GM12875 (cell line): ENCODE results near the gene MED28.
"Not testable (repeated sequence)": the region's sequence is repeated elsewhere in the genome, so short reads cannot be mapped to it uniquely, and the experiment has no call there.

Experiments
- H3K4me3 ChIP-seq: one replicate; pipeline ENCODE4 v1.5.1; 2011; ENCODE audit warnings: low read depth, low read length, control low read depth
- TF ChIP-seq, protein P1 (sequence below): IDR thresholded peaks from 2 replicates; pipeline ENCODE4 v1.5.1; 2011; ENCODE audit warnings: low read depth, mild to moderate bottlenecking, control low read depth, inconsistent platforms, low read length, moderate library complexity, borderline replicate concordance; ENCODE audit not compliant: insufficient read depth

The MED28 gene

DNA sequence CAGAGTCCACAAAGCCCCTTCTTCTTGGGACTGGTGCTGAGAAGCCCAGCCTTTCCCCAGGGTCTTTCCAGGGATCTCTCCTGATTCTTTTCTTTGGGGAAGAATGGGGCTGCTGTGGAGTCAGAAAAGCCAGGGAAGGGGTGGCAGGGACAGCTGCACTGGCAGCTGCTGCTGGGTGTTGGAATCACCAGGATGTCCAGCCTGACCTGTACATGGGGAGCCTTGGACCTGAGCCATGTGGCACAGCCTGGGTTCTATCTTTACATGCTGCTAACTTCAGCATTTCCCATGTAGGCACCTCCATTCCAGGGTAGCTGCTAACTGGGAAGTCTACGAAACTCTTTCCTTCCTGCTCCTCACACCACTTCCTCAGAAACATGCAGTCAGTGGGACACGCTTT is 36.0 kb downstream of the MED28 start:
- TF ChIP-seq, protein P1, sequence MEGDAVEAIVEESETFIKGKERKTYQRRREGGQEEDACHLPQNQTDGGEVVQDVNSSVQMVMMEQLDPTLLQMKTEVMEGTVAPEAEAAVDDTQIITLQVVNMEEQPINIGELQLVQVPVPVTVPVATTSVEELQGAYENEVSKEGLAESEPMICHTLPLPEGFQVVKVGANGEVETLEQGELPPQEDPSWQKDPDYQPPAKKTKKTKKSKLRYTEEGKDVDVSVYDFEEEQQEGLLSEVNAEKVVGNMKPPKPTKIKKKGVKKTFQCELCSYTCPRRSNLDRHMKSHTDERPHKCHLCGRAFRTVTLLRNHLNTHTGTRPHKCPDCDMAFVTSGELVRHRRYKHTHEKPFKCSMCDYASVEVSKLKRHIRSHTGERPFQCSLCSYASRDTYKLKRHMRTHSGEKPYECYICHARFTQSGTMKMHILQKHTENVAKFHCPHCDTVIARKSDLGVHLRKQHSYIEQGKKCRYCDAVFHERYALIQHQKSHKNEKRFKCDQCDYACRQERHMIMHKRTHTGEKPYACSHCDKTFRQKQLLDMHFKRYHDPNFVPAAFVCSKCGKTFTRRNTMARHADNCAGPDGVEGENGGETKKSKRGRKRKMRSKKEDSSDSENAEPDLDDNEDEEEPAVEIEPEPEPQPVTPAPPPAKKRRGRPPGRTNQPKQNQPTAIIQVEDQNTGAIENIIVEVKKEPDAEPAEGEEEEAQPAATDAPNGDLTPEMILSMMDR, result no peak
- no peak overlapping the region for H3K4me3 ChIP-seq

DNA sequence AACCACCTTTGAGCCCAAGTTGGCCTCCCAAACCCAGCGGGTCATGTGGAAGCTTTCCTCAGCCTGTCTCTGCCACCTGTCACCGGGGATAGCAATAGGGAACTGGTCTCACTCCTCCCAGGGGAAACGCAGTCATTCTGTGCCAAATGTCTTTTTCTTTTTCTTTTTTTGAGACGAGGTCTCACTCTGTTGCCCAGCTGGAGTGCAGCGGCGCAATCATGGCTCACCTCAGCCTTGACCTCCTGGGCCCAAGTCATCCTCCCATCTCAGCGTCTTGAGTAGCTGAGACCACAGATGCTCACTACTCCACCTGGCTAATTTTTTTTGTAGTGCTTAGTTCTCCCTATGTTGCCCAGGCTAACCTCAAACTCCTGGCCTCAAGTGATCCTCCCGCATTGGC is 40.3 kb downstream of the MED28 start:
- H3K4me3 ChIP-seq, result no peak overlapping the region
- TF ChIP-seq, protein P1, result no peak

DNA sequence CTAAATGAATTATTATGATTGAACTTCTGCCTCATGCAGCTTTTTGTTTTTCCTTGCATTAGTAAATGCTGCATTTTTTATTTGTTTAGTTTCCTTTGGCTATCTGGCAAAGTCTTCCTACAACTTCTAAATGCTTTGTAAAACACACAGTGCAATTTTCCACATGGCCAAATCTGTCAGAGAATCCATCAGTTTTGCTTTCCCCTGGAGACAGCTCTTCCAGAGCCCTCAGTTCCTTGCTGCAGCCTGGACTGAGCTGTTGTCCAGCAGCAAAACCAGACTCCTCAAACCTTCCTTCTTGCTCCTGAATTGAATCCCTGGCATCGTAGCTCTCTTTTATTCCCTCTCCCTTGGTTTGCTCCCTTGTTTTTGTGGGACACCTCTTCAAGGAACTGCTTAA is 42.6 kb downstream of the MED28 start:
- TF ChIP-seq, protein P1, result no peak
- H3K4me3 ChIP-seq, result no peak overlapping the region

GRCh38 chr4:17657849-17658248 is 43.4 kb downstream of the MED28 start:
- TF ChIP-seq, protein P1, result no peak
- H3K4me3 ChIP-seq, result no peak overlapping the region

DNA sequence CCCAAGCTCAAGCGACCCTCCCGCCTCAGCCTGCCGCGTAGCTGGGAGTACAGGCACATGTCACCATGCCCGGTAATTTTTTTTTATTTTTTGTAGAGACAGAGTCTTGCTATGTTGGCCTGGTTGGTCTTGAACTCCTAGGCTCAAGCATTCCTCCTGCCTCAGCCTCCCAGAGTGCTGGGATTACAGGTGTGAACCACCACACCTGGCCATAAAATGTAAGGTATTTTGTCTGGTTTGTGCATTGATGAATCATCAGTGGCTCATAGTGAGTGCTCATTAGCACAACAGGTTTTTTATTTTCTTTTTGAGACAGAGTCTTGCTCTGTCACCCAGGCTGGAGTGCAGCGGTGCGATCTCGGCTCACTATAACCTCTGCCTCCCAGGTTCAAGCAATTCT is 44.8 kb downstream of the MED28 start:
- not testable (repeated sequence) for H3K4me3 ChIP-seq

DNA sequence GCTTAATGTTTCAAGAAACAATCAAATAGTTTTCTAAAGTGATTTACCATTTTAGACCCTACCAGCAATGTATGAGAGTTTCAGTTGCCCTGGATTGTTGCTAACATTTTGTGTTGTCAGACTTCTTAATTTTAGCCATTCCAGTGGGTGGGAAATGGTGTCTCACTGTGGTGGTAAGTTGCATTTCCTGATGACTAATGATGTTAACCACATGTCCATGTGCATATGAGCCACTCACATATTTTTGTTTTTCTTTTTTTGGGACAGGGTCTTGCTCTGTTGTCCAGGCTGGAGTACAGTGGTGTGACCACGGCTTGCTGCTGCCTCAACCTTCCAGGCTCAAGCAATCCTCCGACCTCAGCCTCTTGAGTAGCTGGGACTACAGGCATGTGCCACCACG is 48.3 kb downstream of the MED28 start:
- no peak overlapping the region for H3K4me3 ChIP-seq
- TF ChIP-seq, protein P1, result no peak

DNA sequence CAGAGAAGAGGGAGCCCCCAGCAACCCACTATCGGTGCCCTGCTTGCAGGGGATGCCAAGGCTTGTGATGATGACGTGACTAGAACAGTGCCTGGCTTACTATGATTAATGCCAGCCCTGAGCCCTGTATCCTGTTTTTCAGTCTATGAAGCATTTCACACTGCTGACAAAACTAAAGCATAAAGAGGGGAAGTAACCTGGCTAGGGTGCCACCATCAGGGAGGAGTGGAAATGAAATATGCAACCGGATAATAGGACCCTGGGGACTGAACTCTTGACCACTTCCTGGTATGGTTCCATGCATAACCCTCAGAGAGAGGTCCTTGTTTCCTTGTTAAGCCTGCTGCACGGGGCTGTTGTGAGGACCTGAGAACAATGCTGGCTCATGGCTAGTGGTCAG is 50.3 kb downstream of the MED28 start:
- TF ChIP-seq, protein P1, result no peak
- no peak overlapping the region for H3K4me3 ChIP-seq

DNA sequence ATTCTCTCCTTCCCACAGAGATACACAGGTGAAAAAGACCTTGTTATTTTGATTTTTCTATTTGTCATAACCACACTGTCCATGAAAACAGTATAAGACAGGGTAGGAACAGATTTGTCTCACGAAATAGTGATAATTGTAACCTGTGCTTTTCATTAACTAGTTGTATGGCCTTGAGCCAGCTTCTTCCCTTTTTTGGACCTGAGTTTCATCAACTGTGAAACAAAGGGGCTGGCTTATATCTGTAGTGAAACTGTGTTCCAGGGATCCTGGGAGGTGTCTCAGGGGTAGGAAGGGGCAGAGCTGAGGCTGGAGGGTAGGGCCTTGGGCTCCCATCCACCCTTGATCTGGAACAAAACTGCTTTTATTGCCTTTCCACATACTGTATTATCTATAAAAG is 50.9 kb downstream of the MED28 start:
- TF ChIP-seq, protein P1, result no peak

More for the DNA sequence above, 50.9 kb downstream of the MED28 start:
- H3K4me3 ChIP-seq, result no peak overlapping the region
